Lung (tissue), 12 donors: Measurements from ENCODE around the gene NAP1L1. TPM values are rescaled to one million over a fixed set of nuclear protein-coding genes. Genes with fewer than 3 reads are reported as not detected.

Source experiments
- ATAC-seq: fragments of 200-7000 bp; cut with Tn5 transposase; one replicate; pipeline ENCODE4 v1.9.1; 2020; ENCODE audit warnings: moderate number of reproducible peaks; ENCODE audit not compliant: insufficient read depth, low FRiP score
- DNase-seq, 3 donors: peaks; one replicate each; pipeline ENCODE4 v3.0.0-alpha.2; 2013 to 2017
- H3K27ac ChIP-seq, 2 donors: one replicate each; pipeline ENCODE4 v1.5.1; 2013; ENCODE audit warnings: mild to moderate bottlenecking in 2 of 2, moderate library complexity in 2 of 2, control low read depth in 1 of 2, inconsistent platforms in 1 of 2, low read depth in 1 of 2, low read length in 1 of 2
- H3K27me3 ChIP-seq, 3 donors: one replicate each; pipeline ENCODE4 v1.5.1; 2013; ENCODE audit warnings: low read length in 2 of 3; ENCODE audit not compliant: control insufficient read depth in 3 of 3, insufficient read depth in 3 of 3
- H3K36me3 ChIP-seq, 4 donors: one replicate each; pipeline ENCODE4 v1.5.1; 2013; ENCODE audit warnings: low read length in 4 of 4, mild to moderate bottlenecking in 1 of 4, moderate library complexity in 1 of 4; ENCODE audit not compliant: control insufficient read depth in 4 of 4, insufficient read depth in 4 of 4
- H3K4me1 ChIP-seq, 5 donors: one replicate each; pipeline ENCODE4 v1.5.1; 2013; ENCODE audit warnings: low read length in 5 of 5, mild to moderate bottlenecking in 2 of 5, moderate library complexity in 1 of 5; ENCODE audit not compliant: control insufficient read depth in 5 of 5, insufficient read depth in 5 of 5
- H3K4me3 ChIP-seq: one replicate; pipeline ENCODE4 v1.5.1; 2013; ENCODE audit warnings: mild to moderate bottlenecking, control low read depth, moderate library complexity
- H3K9ac ChIP-seq, 2 donors: one replicate each; pipeline ENCODE4 v1.5.1; 2013; ENCODE audit warnings: low read length in 2 of 2, control low read depth in 1 of 2; ENCODE audit not compliant: insufficient read depth in 1 of 2
- H3K9me3 ChIP-seq, 4 donors: one replicate each; pipeline ENCODE4 v1.5.1; 2013; ENCODE audit warnings: low read length in 3 of 4, mild to moderate bottlenecking in 1 of 4, moderate library complexity in 1 of 4; ENCODE audit not compliant: control insufficient read depth in 4 of 4, insufficient read depth in 3 of 4
- WGBS, 2 donors: extraction: QIAGEN DNeasy Blood & Tissue Kit; methylation state at CpG; one replicate each; pipeline ENCODE4 v1.1.7; 2013; 5-methylcytosine and 5-hydroxymethylcytosine counted together
- polyA plus RNA-seq, 2 donors: library from polyadenylated mRNA; stranded (reverse); fragments of 200-250 nt; gene quantifications; one replicate each; pipeline ENCODE4 v1.2.1, GENCODE V29; 2013
- total RNA-seq, 2 donors: library from RNA; depleted of rRNA in 1 of 2; stranded (reverse); fragments of >200 nt in 1 of 2; gene quantifications; one replicate each; pipeline ENCODE4 v1.2.1, GENCODE V29; 2014 to 2021
- TF ChIP-seq, protein P1 (sequence below): IDR thresholded peaks from 2 replicates; pipeline ENCODE4 v1.5.1; 2012; ENCODE audit warnings: mild to moderate bottlenecking; ENCODE audit errors: control extremely low read depth, extremely low read depth
- donor health status: control.
- donor health status: control.
- donor health status: Bipolar disorder and iron deficiency.
- donor health status: healthy.
- donor health status: DM: yes; HTN: yes; CAD: no.

NAP1L1 gene
- total and polyA plus RNA-seq, 4 donors, result 268 to 515 (median 322) TPM

DNA sequence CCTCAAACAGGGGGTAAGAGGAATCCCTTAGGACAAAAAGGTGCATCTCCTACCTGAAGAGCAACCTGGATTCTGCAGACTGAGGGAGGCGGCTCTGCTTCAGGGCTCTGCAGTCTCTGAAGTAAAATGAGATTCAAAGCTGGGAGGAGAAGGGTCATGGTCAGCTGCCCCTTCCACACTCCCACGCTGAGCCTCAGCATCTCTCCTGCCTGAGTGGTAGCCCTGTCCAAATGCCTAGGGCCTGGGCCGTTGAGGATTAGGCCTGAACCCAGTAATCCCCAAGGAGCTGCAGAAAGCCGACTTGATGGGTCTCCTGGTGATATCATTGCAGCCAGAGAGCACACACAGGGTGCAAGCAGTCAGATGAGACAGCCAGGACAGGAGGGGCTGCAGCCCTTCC is 71.8 kb downstream of the NAP1L1 start:
- 97 to 99% methylated on average over 4 of the region's 4 CpGs for WGBS, 2 donors
- TF ChIP-seq, protein P1, sequence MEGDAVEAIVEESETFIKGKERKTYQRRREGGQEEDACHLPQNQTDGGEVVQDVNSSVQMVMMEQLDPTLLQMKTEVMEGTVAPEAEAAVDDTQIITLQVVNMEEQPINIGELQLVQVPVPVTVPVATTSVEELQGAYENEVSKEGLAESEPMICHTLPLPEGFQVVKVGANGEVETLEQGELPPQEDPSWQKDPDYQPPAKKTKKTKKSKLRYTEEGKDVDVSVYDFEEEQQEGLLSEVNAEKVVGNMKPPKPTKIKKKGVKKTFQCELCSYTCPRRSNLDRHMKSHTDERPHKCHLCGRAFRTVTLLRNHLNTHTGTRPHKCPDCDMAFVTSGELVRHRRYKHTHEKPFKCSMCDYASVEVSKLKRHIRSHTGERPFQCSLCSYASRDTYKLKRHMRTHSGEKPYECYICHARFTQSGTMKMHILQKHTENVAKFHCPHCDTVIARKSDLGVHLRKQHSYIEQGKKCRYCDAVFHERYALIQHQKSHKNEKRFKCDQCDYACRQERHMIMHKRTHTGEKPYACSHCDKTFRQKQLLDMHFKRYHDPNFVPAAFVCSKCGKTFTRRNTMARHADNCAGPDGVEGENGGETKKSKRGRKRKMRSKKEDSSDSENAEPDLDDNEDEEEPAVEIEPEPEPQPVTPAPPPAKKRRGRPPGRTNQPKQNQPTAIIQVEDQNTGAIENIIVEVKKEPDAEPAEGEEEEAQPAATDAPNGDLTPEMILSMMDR, result no peak
- no peaks in the 10 kb centered on the region for H3K9me3 ChIP-seq
- H3K4me3 ChIP-seq, result no peak overlapping the region
- ATAC-seq, result no peak
- H3K9ac ChIP-seq, result no peak overlapping the region
- H3K4me1 ChIP-seq, result peaks cover 0 to 2% (median 0%) of the 10 kb centered on the region in 5 donors
- H3K36me3 ChIP-seq, result no peaks in the 10 kb centered on the region
- no peak for DNase-seq
- no peak overlapping the region for H3K27ac ChIP-seq
- no peaks in the 10 kb centered on the region for H3K27me3 ChIP-seq

DNA sequence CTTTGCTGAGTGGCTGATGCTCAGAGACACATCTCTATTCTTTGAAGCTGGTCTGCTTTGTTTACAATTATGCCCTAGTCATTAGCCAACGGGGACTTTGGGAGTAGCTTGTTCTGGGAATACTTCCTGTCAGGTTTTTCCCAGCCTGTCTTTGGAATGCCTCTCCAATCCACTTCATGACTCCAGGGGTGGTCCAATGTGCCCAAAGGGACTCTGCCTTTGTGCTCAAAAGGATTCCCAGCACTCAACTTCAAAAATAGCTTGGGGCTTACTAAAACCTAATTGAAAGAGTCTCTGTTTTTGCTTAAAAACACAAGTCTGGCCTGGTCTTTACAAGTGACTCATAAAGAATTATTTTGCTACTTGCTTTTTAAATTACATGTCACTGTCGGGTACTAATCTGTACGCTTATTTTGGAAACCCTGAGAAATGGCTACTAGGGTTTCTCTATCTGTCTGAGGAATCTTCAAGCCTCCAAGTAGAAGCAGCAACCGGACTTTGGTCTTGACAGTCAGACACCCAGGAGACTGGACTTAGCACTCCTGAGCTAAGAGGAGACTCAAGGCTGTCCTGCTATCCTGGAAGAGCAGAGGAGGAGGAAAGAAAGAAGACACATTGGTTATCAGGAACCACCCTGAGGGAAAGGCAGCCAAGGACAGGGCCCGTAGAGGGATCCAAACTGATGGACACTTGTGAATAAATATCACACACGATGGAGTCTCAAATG is 73.6 kb downstream of the NAP1L1 start:
- ATAC-seq, result no peak
- no peak overlapping the region for H3K4me3 ChIP-seq
- TF ChIP-seq, protein P1, result no peak
- peaks cover 0 to 2% (median 0%) of the 10 kb centered on the region in 5 donors for H3K4me1 ChIP-seq
- no peak overlapping the region for H3K27ac ChIP-seq
- DNase-seq, result no peak
- no peak overlapping the region for H3K9ac ChIP-seq
- H3K36me3 ChIP-seq, result no peaks in the 10 kb centered on the region
- peaks cover 0 to 2% (median 0%) of the 10 kb centered on the region in 4 donors for H3K9me3 ChIP-seq
- H3K27me3 ChIP-seq, result no peaks in the 10 kb centered on the region
- WGBS, 2 donors, result 80 to 87% methylated on average over 6 of the region's 6 CpGs

DNA sequence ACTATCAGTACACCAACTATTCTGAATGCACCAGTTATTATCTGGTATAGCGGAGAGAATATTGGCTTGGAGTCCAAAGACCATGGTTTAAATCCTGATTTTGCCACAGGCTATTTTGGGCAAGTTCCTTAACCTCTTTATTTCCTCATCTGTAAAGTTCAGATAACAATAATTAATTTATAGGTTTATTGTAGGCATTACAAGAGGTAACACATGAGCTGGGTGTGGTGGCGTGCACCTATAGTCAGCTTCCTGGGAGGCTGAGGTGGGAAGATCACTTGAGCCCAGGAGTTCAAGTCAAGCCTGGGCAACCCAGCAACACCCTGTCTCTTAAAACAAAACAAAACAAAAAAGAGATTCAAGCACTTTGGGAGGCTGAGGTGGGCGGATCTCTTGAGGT is 76.1 kb downstream of the NAP1L1 start:
- 97 to 98% methylated on average over 3 of the region's 3 CpGs for WGBS, 2 donors
- H3K27me3 ChIP-seq, result no peaks in the 10 kb centered on the region
- H3K9ac ChIP-seq, result no peak overlapping the region
- no peak for DNase-seq
- H3K27ac ChIP-seq, result no peak overlapping the region
- no peak overlapping the region for H3K4me3 ChIP-seq
- no peaks in the 10 kb centered on the region for H3K36me3 ChIP-seq
- TF ChIP-seq, protein P1, result no peak
- peaks cover 0 to 2% (median 0%) of the 10 kb centered on the region in 5 donors for H3K4me1 ChIP-seq
- peaks cover 0 to 2% (median 0%) of the 10 kb centered on the region in 4 donors for H3K9me3 ChIP-seq
- no peak for ATAC-seq
